Measurements from ENCODE around the gene RBFOX1.

RBFOX1 gene

GRCh38 chr16:7332611-7333010 lies at the start of gene RBFOX1:
RBFOX1 (plus strand) TSS chr16:7332845.
- DNase-seq = no peak

DNA sequence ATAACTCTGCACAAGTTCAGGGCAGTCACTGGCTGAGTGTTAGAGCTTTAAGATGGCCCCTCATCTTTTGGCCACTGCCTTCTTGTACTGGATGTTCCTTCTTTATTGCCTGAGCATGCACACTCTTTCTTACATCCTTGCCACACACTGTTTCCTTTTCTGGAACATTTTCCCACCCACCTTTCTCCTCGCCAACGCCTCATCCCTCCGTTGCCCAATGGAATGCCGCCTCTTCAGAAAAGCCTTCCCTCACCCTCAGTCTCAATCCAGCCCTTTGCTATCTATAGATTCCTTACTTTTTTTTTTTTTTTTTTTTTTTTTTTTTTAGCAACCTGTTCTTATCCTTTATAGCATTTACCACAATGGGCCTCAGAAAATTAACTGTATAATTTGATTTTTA lies 47.9 kb upstream of the RBFOX1 start:
- DNase-seq = no peak

DNA sequence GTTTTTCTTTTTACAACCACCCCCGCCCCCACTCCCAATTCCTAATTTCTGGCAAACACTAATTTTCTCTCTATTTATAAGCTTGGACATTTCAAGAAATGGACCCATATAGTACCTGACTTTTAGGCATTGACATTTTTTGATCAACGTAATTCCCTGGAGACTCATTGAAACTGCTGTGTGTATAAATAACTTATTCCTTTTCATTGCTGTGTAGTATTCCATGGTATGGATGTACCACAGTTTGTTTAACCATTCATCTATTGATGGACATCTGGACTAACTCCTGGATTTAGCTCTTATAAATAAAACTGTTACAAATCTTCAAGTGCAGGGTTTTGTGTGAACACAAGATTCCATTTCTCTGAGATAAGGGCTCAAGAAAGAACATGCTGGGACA lies 47.1 kb upstream of the RBFOX1 start:
- DNase-seq = no peak

GRCh38 chr16:7289299-7289698 lies 43.3 kb upstream of the RBFOX1 start:
- DNase-seq = no peak

DNA sequence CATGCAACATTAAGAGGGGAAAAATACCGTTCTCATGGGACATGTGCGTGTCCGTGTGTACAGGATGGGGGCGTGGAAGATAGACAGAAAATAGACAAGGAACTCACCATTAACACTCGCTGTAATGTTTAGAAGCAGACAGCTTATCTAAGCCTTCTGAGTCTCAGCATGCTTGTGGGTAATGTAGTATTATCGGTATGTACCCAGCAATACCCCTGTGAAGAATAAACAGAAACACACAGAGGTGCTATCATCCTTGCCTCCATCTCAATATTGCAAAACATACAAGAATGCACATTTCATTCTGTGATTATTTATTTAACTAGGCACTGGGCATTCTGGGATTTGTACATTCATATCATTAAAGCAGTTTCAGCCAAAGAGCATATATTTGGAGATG lies 42.0 kb upstream of the RBFOX1 start:
- no peak for DNase-seq

DNA sequence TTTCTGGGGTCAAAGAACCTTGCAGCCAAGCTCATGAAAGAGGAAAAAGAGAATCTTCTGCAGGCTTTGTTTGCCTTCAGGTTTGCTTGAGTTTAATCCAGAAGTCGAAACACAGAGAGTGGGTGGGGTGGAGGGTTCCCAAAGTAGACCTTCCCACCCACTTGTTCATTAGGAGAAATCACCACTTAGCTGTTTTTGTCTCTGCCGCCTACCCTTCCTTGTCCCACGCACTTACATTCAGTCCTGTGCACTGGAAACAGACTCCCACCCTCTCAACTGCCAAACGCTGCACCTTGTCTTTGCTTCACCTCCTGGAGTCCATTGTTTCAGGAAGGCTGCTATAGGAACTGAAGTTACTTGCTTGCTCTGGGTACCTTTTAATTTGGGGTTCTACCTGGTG lies 38.6 kb upstream of the RBFOX1 start:
- DNase-seq = no peak

DNA sequence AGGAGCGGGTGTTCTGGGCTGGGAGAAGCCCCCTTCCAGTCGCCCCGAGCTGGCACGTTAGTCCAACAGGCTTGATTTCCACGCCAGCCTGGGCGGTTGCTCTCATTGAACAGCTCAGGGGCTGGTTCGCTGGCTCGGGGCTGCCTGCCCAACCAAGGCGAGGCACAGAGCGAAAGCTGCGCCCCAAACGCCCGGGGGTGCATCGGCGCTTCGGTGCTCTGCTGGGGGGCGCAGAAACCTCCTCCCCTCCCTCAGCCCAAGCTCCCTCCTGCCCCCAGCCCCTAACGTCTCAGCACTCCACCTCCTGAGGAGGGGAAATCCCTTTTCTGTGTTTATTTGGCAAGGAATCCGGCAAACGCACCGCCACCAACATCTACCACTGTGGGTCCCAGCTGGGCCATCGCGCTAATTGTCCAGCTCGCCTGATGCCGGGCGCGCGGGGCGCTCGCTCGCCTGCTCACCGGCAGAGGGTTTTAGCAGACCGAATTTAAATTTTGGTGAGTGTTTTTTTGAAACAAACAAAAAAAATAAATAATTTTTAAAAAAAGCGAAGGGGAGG lies 29.5 kb upstream of the RBFOX1 start:
- DNase-seq = no peak

- no peak for DNase-seq
Observed at GRCh38 chr16:7303660-7304200, 28.9 kb upstream of the RBFOX1 start.

GRCh38 chr16:7304279-7304678 lies 28.4 kb upstream of the RBFOX1 start:
- no peak for DNase-seq

- no peak for DNase-seq
Observed at GRCh38 chr16:7304958-7305357, 27.7 kb upstream of the RBFOX1 start.

GRCh38 chr16:7313170-7313569 lies 19.5 kb upstream of the RBFOX1 start:
- no peak for DNase-seq

GRCh38 chr16:7314163-7314562 lies 18.5 kb upstream of the RBFOX1 start:
- no peak for DNase-seq

GRCh38 chr16:7315813-7316212 lies 16.8 kb upstream of the RBFOX1 start:
- peak; percentile 87 for DNase-seq

DNA sequence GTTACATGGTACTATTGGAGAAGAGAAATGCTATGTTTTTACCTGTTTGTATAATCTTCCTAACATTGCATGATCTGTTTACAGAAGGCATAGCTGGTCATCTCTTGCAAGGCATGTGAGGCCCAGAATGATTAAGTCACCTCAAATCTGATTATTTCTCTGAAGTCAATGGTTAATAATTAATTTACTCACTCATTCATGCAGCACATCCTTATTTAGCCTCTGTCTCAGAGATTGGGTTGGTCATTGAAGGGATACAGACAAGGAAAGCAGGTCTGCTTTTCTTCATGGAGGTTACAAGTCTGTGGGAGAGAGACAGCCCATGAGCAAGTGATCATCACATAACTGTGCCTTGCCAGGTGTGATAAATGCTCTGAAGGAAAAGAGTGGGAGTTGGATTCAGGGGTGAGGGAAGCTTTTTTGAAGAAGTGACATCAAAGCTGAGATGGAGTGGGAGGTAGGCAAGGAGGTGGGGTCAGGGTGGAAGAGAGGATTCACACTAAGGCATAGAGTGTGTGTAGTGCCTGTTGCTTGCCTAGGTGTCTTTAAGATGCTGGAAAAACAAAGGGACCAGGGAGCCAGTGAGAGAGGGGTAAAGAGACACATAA lies 16.3 kb upstream of the RBFOX1 start:
- no peak for DNase-seq

DNA sequence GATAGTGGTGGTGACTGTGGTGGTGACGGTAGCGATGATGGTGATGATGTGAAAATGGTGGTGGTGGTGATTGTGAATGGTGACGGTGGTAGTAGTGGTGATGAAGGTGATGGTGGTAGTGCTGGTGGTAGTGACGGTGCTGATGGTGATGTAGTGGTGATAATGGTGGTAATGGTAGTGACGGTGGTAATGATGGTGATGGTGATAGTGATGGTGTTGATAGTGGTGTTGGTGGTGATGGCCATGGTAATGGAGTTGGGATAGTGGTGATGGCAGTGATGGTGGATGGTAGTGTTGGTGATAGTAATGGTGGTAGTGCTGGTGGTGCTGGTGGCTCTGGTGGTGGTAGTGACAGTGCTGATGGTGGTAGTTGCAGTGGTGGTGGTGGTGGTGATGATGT lies 14.7 kb upstream of the RBFOX1 start:
- no peak for DNase-seq

GRCh38 chr16:7318686-7319085 lies 14.0 kb upstream of the RBFOX1 start:
- DNase-seq = no peak

GRCh38 chr16:7319514-7319913 lies 13.1 kb upstream of the RBFOX1 start:
- DNase-seq = no peak

GRCh38 chr16:7321661-7322060 lies 11.0 kb upstream of the RBFOX1 start:
- no peak for DNase-seq

DNA sequence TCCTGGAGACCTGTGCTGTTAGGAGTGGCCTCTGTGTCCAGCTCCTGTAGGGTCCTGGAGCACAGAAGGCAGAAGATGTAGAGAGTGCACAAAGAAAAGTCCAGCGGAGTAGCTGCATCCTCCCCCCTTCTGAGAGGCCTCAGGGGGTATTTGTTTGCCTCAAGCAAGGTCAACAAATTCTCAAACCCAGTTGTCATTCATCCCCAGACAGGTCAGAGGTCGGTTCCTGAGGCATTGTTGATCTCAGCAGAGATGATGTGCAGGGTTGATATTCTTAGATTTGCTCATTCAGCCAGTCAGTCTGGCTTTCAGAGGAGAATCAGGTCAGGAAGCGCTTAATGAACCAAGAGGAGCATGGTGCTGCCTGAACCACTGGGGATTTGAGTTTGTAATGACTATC lies 8.3 kb upstream of the RBFOX1 start:
- DNase-seq = no peak

DNA sequence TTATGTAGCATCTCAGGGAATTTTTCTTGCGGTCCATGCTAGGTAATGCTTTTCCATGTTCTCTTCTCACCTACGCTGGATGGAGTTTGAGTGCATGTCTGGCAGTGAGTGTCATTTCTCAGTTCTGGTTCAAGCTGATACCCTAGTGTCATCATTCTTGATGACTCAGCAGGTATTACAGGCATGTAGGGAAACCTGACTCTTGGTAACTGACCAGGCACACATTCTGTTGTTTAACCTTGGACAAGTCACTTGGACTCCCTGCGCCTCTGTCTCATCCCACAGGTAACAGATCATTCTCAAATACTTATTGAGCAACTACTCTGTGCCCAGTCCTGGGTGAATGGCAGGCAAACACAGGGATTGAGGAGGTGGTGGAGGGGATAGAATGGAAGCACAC lies 6.8 kb upstream of the RBFOX1 start:
- DNase-seq = no peak

- DNase-seq = no peak
Observed at GRCh38 chr16:7330709-7331108, 1.9 kb upstream of the RBFOX1 start.

GRCh38 chr16:7331997-7332396 lies 648 bp upstream of the RBFOX1 start:
- no peak for DNase-seq

DNA sequence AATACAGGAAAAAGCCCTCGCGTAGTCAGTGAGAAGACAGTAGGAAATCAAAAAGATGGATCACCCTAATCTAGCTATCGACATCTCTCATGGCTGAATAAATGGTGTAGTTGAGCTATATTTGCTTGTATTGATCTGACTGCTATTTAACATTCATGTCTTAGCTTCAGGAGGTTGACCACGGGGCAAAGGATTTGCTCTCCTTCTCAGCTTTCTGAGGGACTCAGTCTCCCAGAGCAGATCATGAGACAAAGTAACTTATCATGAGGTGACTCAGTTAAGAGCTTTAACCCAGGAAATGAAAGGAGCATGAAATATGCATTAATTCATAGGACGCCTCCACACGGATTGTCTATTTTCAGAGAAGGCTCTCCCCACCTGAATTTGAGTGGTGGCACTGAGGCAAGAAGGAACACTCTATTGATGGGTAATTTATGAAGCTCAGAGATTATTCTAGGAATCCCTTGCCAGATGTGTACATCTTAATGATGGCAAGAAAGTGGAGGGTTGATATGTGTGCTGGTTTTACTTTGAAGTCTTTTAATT lies 608 bp downstream of the RBFOX1 start:
- no peak for DNase-seq

- no peak for DNase-seq
Observed at GRCh38 chr16:7334801-7335560, 2.3 kb downstream of the RBFOX1 start.
